ENCODE data around the gene XXYLT1. TPM values are rescaled to one million over a fixed set of nuclear protein-coding genes. Genes with fewer than 3 reads are reported as not detected.

XXYLT1 gene
- total RNA-seq, 2 experiments from 2014 or later, result 17.2 to 19.6 TPM

- Histone ChIP-seq H4K20me1 (ENCODE audit: insufficient read depth, low read length) (no peaks in the 10 kb centered on the region; the same call in 1 of the 2 replicates), H3K4me2 (ENCODE audit: low read length) (no peak overlapping the region), H3K4me1 (ENCODE audit: insufficient read depth, low read length, poor library complexity, severe bottlenecking) (peaks cover 7% of the 10 kb centered on the region), H3K9me3 (ENCODE audit: low read length) (no peaks in the 10 kb centered on the region), H3K79me2 (ENCODE audit: insufficient read depth, low read depth, low read length) (no peaks in the 10 kb centered on the region), H3K36me3 (ENCODE audit: insufficient read depth, low read length) (no peaks in the 10 kb centered on the region), H3K27ac (ENCODE audit: low read depth, low read length, poor library complexity, severe bottlenecking) (no peak overlapping the region), H3K4me3 (ENCODE audit: low read depth, low read length, poor library complexity, severe bottlenecking) (no peak overlapping the region), H2AFZ (ENCODE audit: low read length) (no peak overlapping the region), H3K9me2 (ENCODE audit: insufficient read depth, low read length) (no peaks in the 10 kb centered on the region)
- intact Hi-C loops (cut with micrococcal nuclease; ENCODE audit: unreplicated experiment), result no loop called here
- no TSS peak for BruUV-seq (replicated peaks)
- ChIA-PET POLR2A (no interaction called here), CTCF (ENCODE audit: unreplicated experiment) (interaction anchor here (1.1 kb wide), 1 partner anchor 13 kb away, joined by 4 read pairs; no protein-coding TSS in a partner anchor)
- no peak for TF ChIP-seq CTCF (conservative IDR thresholded peaks at IDR 0.05; ENCODE audit: low read length)
- no peak for TF ChIP-seq EZH2phosphoT487 (IDR thresholded peaks at IDR 0.05; ENCODE audit: borderline replicate concordance, low read depth, low read length)
- no peak for DNase-seq (ENCODE audit: low spot score)
Measured at GRCh38 chr3:195198426-195199346, 72.3 kb downstream of the XXYLT1 start.

GRCh38 chr3:195197765-195198425 lies 73.1 kb downstream of the XXYLT1 start:
- H3K79me2 ChIP-seq (ENCODE audit: insufficient read depth, low read depth, low read length), result no peaks in the 10 kb centered on the region
- H4K20me1 ChIP-seq (ENCODE audit: insufficient read depth, low read length), result no peaks in the 10 kb centered on the region; the same call in 1 of the 2 replicates
- BruUV-seq (replicated peaks), result no TSS peak
- H2AFZ ChIP-seq (ENCODE audit: low read length), result no peak overlapping the region
- ChIA-PET CTCF (ENCODE audit: unreplicated experiment) (interaction anchor here (0.6 to 1.1 kb wide), 2 partner anchors 12 to 1471 kb away, joined by 3 to 4 read pairs; no protein-coding TSS in a partner anchor), POLR2A (interaction anchor here (0.6 to 0.8 kb wide), 2 partner anchors 10 to 20 kb away, joined by 3 to 4 read pairs; no protein-coding TSS in a partner anchor)
- H3K9me2 ChIP-seq (ENCODE audit: insufficient read depth, low read length), result no peaks in the 10 kb centered on the region
- H3K4me3 ChIP-seq (ENCODE audit: low read depth, low read length, poor library complexity, severe bottlenecking), result no peak overlapping the region
- H3K36me3 ChIP-seq (ENCODE audit: insufficient read depth, low read length), result no peaks in the 10 kb centered on the region
- H3K4me1 ChIP-seq (ENCODE audit: insufficient read depth, low read length, poor library complexity, severe bottlenecking), result peaks cover 7% of the 10 kb centered on the region
- no peak for DNase-seq (ENCODE audit: low spot score)
- H3K9me3 ChIP-seq (ENCODE audit: low read length), result no peaks in the 10 kb centered on the region
- TF ChIP-seq CTCF (conservative IDR thresholded peaks at IDR 0.05; ENCODE audit: low read length), result no peak
- no peak overlapping the region for H3K27ac ChIP-seq (ENCODE audit: low read depth, low read length, poor library complexity, severe bottlenecking)
- intact Hi-C loops (cut with micrococcal nuclease; ENCODE audit: unreplicated experiment), result no loop called here
- no peak overlapping the region for H3K4me2 ChIP-seq (ENCODE audit: low read length)

Data from OCI-LY7 (cell line).